Peyer's patch (tissue), 4 donors: ENCODE results near the gene HOXD9.

Experiments
- CTCF ChIP-seq, 6 experiments: fragments of 450-650 bp in 4 of 6; fragments of 200-600 bp in 2 of 6; sonication (generic) in 1 of 6; IDR thresholded peaks; one replicate each; pipeline ENCODE4 v1.5.1; 2017 to 2019; ENCODE audit warnings: antibody characterized with exemption in 6 of 6, mild to moderate bottlenecking in 3 of 6, moderate library complexity in 1 of 6
- POLR2A ChIP-seq, 2 donors: fragments of 450-650 bp; IDR thresholded peaks; one replicate each; pipeline ENCODE4 v1.5.1; 2017; ENCODE audit warnings: antibody characterized with exemption in 2 of 2, mild to moderate bottlenecking in 2 of 2, moderate library complexity in 2 of 2

GRCh38 chr2:176130147-176130956 is 7.8 kb downstream of the HOXD9 start:
- TF ChIP-seq POLR2A (IDR thresholded peaks at IDR 0.05) (no peak), CTCF (IDR thresholded peaks at IDR 0.05) (no peak)
